Measurements from ENCODE around the gene PHKG2.
A peak's percentile ranks its signal among the peaks of the same experiment; 100 is the strongest.

The PHKG2 gene

DNA sequence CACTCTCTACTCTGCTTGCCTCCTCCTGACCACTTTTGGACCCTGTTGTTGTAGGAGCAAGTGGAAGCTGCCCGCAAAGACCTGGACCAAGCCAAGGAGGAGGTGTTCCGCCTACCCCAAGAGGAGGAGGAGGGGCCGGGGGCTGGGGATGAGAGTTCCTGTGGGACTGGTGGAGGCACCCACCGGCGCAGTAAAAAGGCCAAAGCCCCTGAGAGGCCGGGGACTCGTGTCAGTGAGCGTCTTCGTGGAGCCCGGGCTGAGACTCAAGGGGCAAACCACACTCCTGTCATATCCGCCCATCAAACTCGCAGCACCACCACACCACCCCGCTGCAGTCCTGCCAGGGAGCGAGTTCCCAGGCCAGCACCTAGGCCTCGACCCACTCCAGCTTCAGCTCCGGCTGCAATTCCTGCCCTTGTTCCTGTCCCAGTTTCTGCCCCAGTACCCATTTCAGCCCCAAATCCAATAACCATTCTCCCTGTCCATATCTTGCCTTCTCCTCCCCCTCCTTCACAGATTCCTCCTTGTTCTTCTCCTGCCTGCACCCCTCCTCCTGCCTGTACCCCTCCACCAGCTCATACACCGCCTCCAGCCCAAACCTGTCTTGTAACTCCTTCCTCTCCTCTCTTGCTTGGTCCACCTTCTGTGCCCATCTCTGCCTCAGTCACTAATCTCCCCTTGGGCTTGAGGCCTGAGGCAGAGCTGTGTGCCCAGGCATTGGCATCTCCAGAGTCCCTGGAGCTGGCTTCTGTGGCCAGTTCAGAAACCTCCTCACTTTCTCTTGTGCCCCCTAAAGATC is 11.0 kb upstream of the PHKG2 start:
- in situ Hi-C loops (cut with HindIII; ENCODE audit: low pct_unique_long_range_greater_than_20kb, low sequenced_read_pairs), result no loop called here
- TF ChIP-seq JUND (IDR thresholded peaks at IDR 0.05; ENCODE audit: low read depth), result no peak
- no peak for DNase-seq (ENCODE audit: low read depth in 1 of 2, low spot score in 1 of 2)

DNA sequence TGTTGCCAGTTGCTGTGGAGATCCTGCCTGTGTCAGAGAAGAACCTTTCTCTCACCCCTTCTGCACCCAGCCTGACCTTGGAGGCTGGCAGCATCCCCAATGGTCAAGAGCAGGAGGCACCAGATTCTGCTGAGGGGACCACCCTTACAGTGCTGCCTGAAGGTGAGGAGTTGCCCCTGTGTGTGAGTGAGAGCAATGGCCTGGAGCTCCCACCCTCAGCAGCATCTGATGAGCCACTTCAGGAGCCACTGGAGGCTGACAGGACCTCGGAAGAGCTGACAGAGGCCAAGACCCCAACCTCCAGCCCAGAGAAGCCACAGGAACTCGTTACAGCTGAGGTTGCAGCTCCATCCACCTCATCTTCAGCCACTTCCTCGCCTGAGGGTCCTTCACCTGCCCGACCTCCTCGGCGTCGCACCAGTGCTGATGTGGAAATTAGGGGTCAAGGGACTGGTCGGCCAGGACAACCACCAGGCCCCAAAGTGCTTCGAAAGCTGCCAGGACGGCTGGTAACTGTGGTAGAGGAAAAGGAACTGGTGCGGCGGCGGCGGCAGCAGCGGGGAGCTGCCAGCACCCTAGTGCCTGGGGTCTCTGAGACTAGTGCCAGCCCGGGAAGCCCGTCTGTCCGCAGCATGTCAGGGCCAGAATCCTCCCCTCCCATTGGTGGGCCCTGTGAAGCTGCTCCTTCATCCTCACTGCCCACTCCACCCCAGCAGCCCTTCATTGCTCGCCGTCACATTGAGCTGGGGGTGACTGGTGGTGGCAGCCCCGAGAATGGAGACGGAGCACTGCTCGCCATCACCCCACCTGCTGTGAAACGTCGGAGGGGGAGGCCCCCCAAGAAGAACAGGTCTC is 10.2 kb upstream of the PHKG2 start:
- DNase-seq (ENCODE audit: low read depth in 1 of 2, low spot score in 1 of 2), result no peak
- no peak for TF ChIP-seq JUND (IDR thresholded peaks at IDR 0.05; ENCODE audit: low read depth)
- in situ Hi-C loops (cut with HindIII; ENCODE audit: low pct_unique_long_range_greater_than_20kb, low sequenced_read_pairs), result no loop called here

DNA sequence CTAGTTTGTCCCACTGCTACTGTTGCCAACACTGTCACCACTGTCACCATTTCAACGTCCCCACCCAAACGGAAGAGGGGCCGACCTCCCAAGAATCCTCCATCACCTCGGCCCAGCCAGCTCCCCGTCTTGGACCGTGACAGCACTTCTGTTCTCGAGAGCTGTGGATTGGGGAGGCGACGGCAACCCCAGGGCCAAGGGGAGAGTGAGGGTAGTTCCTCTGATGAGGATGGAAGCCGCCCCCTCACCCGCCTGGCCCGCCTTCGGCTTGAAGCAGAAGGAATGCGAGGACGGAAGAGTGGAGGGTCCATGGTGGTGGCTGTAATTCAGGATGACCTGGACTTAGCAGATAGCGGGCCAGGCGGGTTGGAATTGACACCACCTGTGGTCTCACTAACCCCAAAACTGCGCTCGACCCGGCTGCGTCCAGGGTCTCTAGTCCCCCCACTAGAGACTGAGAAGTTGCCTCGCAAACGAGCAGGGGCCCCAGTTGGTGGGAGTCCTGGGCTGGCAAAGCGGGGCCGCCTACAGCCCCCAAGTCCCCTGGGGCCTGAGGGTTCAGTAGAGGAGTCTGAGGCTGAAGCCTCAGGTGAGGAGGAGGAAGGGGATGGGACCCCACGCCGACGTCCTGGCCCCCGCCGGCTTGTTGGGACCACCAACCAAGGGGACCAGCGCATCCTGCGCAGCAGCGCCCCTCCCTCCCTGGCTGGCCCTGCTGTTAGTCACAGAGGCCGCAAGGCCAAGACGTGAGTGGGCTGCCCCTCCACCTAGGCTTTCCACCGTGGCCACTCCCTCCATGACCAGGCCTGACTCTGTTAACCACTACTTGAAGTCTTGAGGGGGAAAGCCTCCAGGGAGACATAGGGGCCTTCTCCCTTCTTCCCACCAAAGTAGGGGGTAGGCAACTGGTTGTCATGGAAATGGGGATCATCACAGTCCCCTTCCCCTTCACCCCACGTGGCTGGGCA is 9.0 kb upstream of the PHKG2 start:
- no peak for DNase-seq (ENCODE audit: low read depth in 1 of 2, low spot score in 1 of 2)
- no peak for TF ChIP-seq JUND (IDR thresholded peaks at IDR 0.05; ENCODE audit: low read depth)
- in situ Hi-C loops (cut with HindIII; ENCODE audit: low pct_unique_long_range_greater_than_20kb, low sequenced_read_pairs), result no loop called here

- in situ Hi-C loops (cut with HindIII; ENCODE audit: low pct_unique_long_range_greater_than_20kb, low sequenced_read_pairs), result no loop called here
- peak; percentile 98 for DNase-seq (ENCODE audit: low read depth in 1 of 2, low spot score in 1 of 2)
- no peak for TF ChIP-seq JUND (IDR thresholded peaks at IDR 0.05; ENCODE audit: low read depth)
These were observed 7.6 kb upstream of the PHKG2 start for GRCh38 chr16:30740364-30741251.

GRCh38 chr16:30741461-30741914 is 6.7 kb upstream of the PHKG2 start:
- peak; percentile 82 to 96 for DNase-seq (ENCODE audit: low read depth in 1 of 2, low spot score in 1 of 2)

GRCh38 chr16:30743716-30744115 is 4.5 kb upstream of the PHKG2 start:
- in situ Hi-C loops (cut with HindIII; ENCODE audit: low pct_unique_long_range_greater_than_20kb, low sequenced_read_pairs), result no loop called here
- no peak for TF ChIP-seq JUND (IDR thresholded peaks at IDR 0.05; ENCODE audit: low read depth)

More at GRCh38 chr16:30741461-30741914, 6.7 kb upstream of the PHKG2 start:
- in situ Hi-C loops (cut with HindIII; ENCODE audit: low pct_unique_long_range_greater_than_20kb, low sequenced_read_pairs), result no loop called here
- TF ChIP-seq JUND (IDR thresholded peaks at IDR 0.05; ENCODE audit: low read depth), result no peak

DNA sequence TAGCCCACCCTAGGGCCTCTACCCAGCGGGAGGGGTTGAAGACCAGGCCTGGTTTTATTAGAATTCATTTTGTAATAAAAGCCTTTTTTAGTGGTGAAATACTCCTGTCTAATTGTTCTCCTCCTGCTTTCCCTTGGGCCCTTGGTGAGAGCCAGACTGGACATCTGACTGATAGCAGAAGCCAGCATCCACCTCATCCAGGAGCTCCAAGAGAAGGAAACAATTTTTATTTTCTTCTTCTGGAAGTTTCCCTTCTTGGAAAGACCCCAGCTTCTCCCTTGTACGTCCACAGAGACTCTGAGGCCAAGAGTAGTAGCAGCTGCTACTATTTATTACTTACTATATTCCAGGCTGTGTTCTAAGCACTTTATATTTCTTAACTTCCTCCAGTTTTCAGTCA is 4.0 kb upstream of the PHKG2 start:
- no peak for TF ChIP-seq JUND (IDR thresholded peaks at IDR 0.05; ENCODE audit: low read depth)
- in situ Hi-C loops (cut with HindIII; ENCODE audit: low pct_unique_long_range_greater_than_20kb, low sequenced_read_pairs), result no loop called here
- DNase-seq (ENCODE audit: low read depth in 1 of 2, low spot score in 1 of 2), result no peak

More at GRCh38 chr16:30743716-30744115, 4.5 kb upstream of the PHKG2 start:
- no peak for DNase-seq (ENCODE audit: low read depth in 1 of 2, low spot score in 1 of 2)

DNA sequence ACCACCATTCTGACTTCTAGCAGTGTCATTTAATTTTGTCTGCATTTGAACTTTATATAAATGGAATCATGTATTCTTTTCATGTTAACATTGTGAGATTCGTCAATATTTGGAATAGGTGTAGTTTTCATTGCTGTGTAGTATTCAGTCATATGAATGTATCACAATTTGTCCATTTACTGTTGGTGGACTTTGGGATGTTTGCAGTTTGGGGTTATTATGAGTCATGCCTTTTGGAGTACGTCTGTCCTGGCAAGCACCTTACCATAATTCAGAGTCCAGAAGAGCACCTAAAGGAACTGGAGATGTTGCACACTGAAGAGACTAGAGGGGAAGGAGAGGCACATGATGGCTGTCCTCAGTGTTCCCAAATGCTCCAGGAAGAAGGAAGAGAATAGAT is 3.1 kb upstream of the PHKG2 start:
- in situ Hi-C loops (cut with HindIII; ENCODE audit: low pct_unique_long_range_greater_than_20kb, low sequenced_read_pairs), result no loop called here
- TF ChIP-seq JUND (IDR thresholded peaks at IDR 0.05; ENCODE audit: low read depth), result no peak
- no peak for DNase-seq (ENCODE audit: low read depth in 1 of 2, low spot score in 1 of 2)

DNA sequence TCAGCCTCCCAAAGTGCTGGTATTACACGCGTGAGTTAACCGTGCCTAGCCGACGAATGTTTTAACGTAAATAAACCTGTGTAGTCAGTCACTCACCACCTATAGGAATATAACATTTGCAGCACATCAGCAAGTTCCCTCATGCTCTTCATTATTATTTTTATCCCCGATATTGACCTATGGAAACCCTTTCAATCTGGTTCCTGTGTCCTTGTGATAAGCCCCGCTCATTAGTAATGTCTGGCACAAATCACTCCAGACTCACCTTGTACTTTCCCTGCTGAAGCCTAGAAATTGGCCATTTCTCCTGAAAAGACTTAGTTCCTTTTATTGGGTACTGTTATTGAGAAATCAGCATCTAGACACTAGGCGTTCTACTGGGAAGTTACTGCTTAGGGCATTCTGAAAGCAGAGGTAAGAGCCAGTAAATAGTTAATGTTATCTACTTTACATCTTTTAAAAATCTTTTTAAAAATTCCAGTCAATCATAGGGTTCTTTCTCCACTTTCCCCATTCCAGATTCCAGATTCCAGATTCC is 1.5 kb upstream of the PHKG2 start:
- no peak for TF ChIP-seq JUND (IDR thresholded peaks at IDR 0.05; ENCODE audit: low read depth)
- in situ Hi-C loops (cut with HindIII; ENCODE audit: low pct_unique_long_range_greater_than_20kb, low sequenced_read_pairs), result no loop called here
- DNase-seq (ENCODE audit: low read depth in 1 of 2, low spot score in 1 of 2), result no peak

GRCh38 chr16:30747331-30747730 is 894 bp upstream of the PHKG2 start:
- no peak for TF ChIP-seq JUND (IDR thresholded peaks at IDR 0.05; ENCODE audit: low read depth)
- no peak for DNase-seq (ENCODE audit: low read depth in 1 of 2, low spot score in 1 of 2)
- in situ Hi-C loops (cut with HindIII; ENCODE audit: low pct_unique_long_range_greater_than_20kb, low sequenced_read_pairs), result no loop called here
